GM06990 (cell line): Measurements from ENCODE around the gene PDCD2.
A peak's percentile ranks its signal among the peaks of the same experiment; 100 is the strongest.
"Not testable (repeated sequence)": the region's sequence is repeated elsewhere in the genome, so short reads cannot be mapped to it uniquely, and the experiment has no call there.

Experiments
- DNase-seq: peaks from one replicate; pipeline ENCODE4 v3.0.0-alpha.2; 2011; ENCODE audit not compliant: insufficient read length; ENCODE audit errors: extremely low read depth
- H3K27me3 ChIP-seq: replicated peaks from 2 replicates; pipeline ENCODE4 v1.6.0; 2011; ENCODE audit warnings: low read length; ENCODE audit not compliant: control insufficient read depth, insufficient read depth
- H3K36me3 ChIP-seq: 2 replicates; pipeline ENCODE4 v1.5.1; 2011; ENCODE audit warnings: low read length; ENCODE audit not compliant: control insufficient read depth, insufficient read depth
- H3K4me3 ChIP-seq: replicated peaks from 2 replicates; pipeline ENCODE4 v1.5.1; 2011; ENCODE audit warnings: low read depth, mild to moderate bottlenecking, control low read depth, low read length
- CTCF ChIP-seq: IDR thresholded peaks from 2 replicates; pipeline ENCODE4 v1.5.1; 2011; ENCODE audit warnings: low read length, control low read depth, mild to moderate bottlenecking, inconsistent platforms; ENCODE audit not compliant: insufficient read depth, poor library complexity, severe bottlenecking

The PDCD2 gene

GRCh38 chr6:170537329-170537728 is 47.1 kb downstream of the PDCD2 start:
- H3K4me3 ChIP-seq, result no peak overlapping the region
- no peak for TF ChIP-seq CTCF
- no peak for DNase-seq
- peaks cover 18% of the 10 kb centered on the region for H3K36me3 ChIP-seq
- H3K27me3 ChIP-seq, result no peaks in the 10 kb centered on the region

- Histone ChIP-seq H3K4me3 (no peak overlapping the region), H3K36me3 (peaks cover 16% of the 10 kb centered on the region)
These were observed 47.8 kb downstream of the PDCD2 start for GRCh38 chr6:170536671-170537070.

GRCh38 chr6:170535004-170535403 is 49.4 kb downstream of the PDCD2 start:
- DNase-seq, result no peak
- H3K36me3 ChIP-seq, result peaks cover 14% of the 10 kb centered on the region

More at GRCh38 chr6:170536671-170537070, 47.8 kb downstream of the PDCD2 start:
- DNase-seq, result no peak
- H3K27me3 ChIP-seq, result no peaks in the 10 kb centered on the region
- TF ChIP-seq CTCF, result no peak

GRCh38 chr6:170533792-170534191 is 50.6 kb downstream of the PDCD2 start:
- Histone ChIP-seq H3K4me3 (no peak overlapping the region), H3K36me3 (peaks cover 13% of the 10 kb centered on the region), H3K27me3 (no peaks in the 10 kb centered on the region)
- no peak for DNase-seq
- no peak for TF ChIP-seq CTCF

More at GRCh38 chr6:170535004-170535403, 49.4 kb downstream of the PDCD2 start:
- no peak for TF ChIP-seq CTCF
- H3K4me3 ChIP-seq, result no peak overlapping the region
- H3K27me3 ChIP-seq, result no peaks in the 10 kb centered on the region

- H3K27me3 ChIP-seq, result no peaks in the 10 kb centered on the region
- H3K4me3 ChIP-seq, result no peak overlapping the region
- no peak for TF ChIP-seq CTCF
- peaks cover 13% of the 10 kb centered on the region for H3K36me3 ChIP-seq
- DNase-seq, result no peak
These were observed 51.5 kb downstream of the PDCD2 start for GRCh38 chr6:170532867-170533488.

- H3K4me3 ChIP-seq, result no peak overlapping the region
These were observed 54.5 kb downstream of the PDCD2 start for GRCh38 chr6:170529839-170530469.

GRCh38 chr6:170527995-170528394 is 56.4 kb downstream of the PDCD2 start:
- not testable (repeated sequence) for H3K27me3 ChIP-seq, H3K36me3 ChIP-seq, DNase-seq, H3K4me3 ChIP-seq

More at GRCh38 chr6:170529839-170530469, 54.5 kb downstream of the PDCD2 start:
- H3K27me3 ChIP-seq, result no peaks in the 10 kb centered on the region
- peak; percentile 87 for TF ChIP-seq CTCF
- no peak for DNase-seq
- peaks cover 7% of the 10 kb centered on the region for H3K36me3 ChIP-seq
